HepG2 (cell line): ENCODE results near the gene NUDT3. TPM values are rescaled to one million over a fixed set of nuclear protein-coding genes. Genes with fewer than 3 reads are reported as not detected.

ENCODE experiments used
- ATAC-seq: fragments of 200-7000 bp; cut with Tn5 transposase; 3 replicates; pipeline ENCODE4 v1.9.1; 2020; ENCODE audit warnings: mild to moderate bottlenecking, moderate library complexity
- BruUV-seq: library from RNA; stranded (reverse); fragments of 400-500 nt; replicated peaks from 2 replicates; lab custom pipeline; 2021; lab: Mats Ljungman, UMichigan
- CTCF ChIA-PET: fragments of 300-600 bp; formaldehyde crosslinking; extraction: SDS; loops from one replicate; lab custom pipeline; 2021; ENCODE audit warnings: low total read pairs, inconsistent platforms, low intra/inter-chr PET ratio; lab: Yijun Ruan, JAX
- POLR2A ChIA-PET: fragments of 350-600 bp; sonication (Branson Sonifier 250); formaldehyde crosslinking; loops from one replicate; lab custom pipeline; 2020; ENCODE audit warnings: antibody characterized with exemption, inconsistent platforms; lab: Yijun Ruan, JAX
- DNase-seq: peaks from one replicate; pipeline ENCODE4 v3.0.0-alpha.2; 2015; ENCODE audit warnings: low spot score
- FAIRE-seq: peaks from 3 replicates; lab custom pipeline; 2011; peaks lifted over from hg19 to GRCh38; lab: Jason Lieb, UNC
- H2AFZ ChIP-seq: one replicate; pipeline ENCODE4 v1.6.1; 2011; ENCODE audit warnings: low read length, inconsistent platforms
- H3K27ac ChIP-seq: fragments of 300-600 bp; 3 replicates; pipeline ENCODE4 v1.8.0; 2011; ENCODE audit warnings: mixed run types, mild to moderate bottlenecking, mixed read lengths, low read length, inconsistent platforms; ENCODE audit not compliant: insufficient read depth; ENCODE audit errors: extremely low read length
- H3K27me3 ChIP-seq, 2 experiments: fragments of 200-600 bp in 1 of 2; 2 replicates in 1 of 2; 3 replicates in 1 of 2; pipeline versions ENCODE4 v1.6.0 to v1.8.0; 2011; ENCODE audit warnings: low read length in 2 of 2, mild to moderate bottlenecking in 2 of 2, moderate library complexity in 2 of 2, inconsistent platforms in 1 of 2; ENCODE audit not compliant: insufficient read depth in 2 of 2, control insufficient read depth in 1 of 2
- H3K36me3 ChIP-seq, 2 experiments: fragments of 200-600 bp in 1 of 2; replicated peaks in 1 of 2; 2 replicates in 1 of 2; 3 replicates in 1 of 2; pipeline versions ENCODE4 v1.5.1 to v1.8.0; 2011; ENCODE audit warnings: low read length in 2 of 2, inconsistent platforms in 1 of 2; ENCODE audit not compliant: insufficient read depth in 2 of 2, control insufficient read depth in 1 of 2
- H3K4me1 ChIP-seq: 2 replicates; pipeline ENCODE4 v1.5.1; 2012; ENCODE audit warnings: low read length, inconsistent platforms; ENCODE audit not compliant: insufficient read depth
- H3K4me2 ChIP-seq: 2 replicates; pipeline ENCODE4 v1.6.0; 2011; ENCODE audit warnings: low read depth, low read length, inconsistent platforms
- H3K4me3 ChIP-seq, 3 experiments: fragments of 200-600 bp in 1 of 3; sonication (generic), shearing (Covaris generic) in 1 of 3; replicated peaks in 1 of 3; 2 replicates each; pipeline ENCODE4 v1.5.1; 2011 to 2016; ENCODE audit warnings: low read length in 3 of 3, inconsistent platforms in 2 of 3, low read depth in 2 of 3, mild to moderate bottlenecking in 2 of 3, control low read depth in 1 of 3, mixed read lengths in 1 of 3; ENCODE audit not compliant: insufficient read depth in 1 of 3
- H3K79me2 ChIP-seq: one replicate; pipeline ENCODE4 v1.6.1; 2011; ENCODE audit warnings: low read length, inconsistent platforms; ENCODE audit not compliant: insufficient read depth
- H3K9ac ChIP-seq: 2 replicates; pipeline ENCODE4 v1.6.0; 2011; ENCODE audit warnings: mild to moderate bottlenecking, low read depth, low read length, inconsistent platforms; ENCODE audit not compliant: insufficient read depth
- H3K9me3 ChIP-seq: 2 replicates; pipeline ENCODE4 v1.5.1; 2012; ENCODE audit warnings: mild to moderate bottlenecking, low read length
- H4K20me1 ChIP-seq: 2 replicates; pipeline ENCODE4 v1.6.0; 2011; ENCODE audit warnings: inconsistent platforms, mild to moderate bottlenecking, low read length, moderate library complexity; ENCODE audit not compliant: insufficient read depth
- CREB3 ChIP-seq: sonication (generic); formaldehyde crosslinking; IDR thresholded peaks from 2 replicates; pipeline ENCODE4 v1.5.0; 2020; ENCODE audit warnings: missing genetic modification reagents
- DMAP1 ChIP-seq: IDR thresholded peaks from 2 replicates; pipeline ENCODE4 v1.6.1; 2016
- GATAD1 ChIP-seq: IDR thresholded peaks from 2 replicates; pipeline ENCODE4 v1.6.1; 2016; ENCODE audit warnings: missing genetic modification reagents, missing compliant biosample characterization
- MAX ChIP-seq: IDR thresholded peaks from 2 replicates; pipeline ENCODE4 v1.6.1; 2012; ENCODE audit warnings: inconsistent platforms
- MIXL1 ChIP-seq: IDR thresholded peaks from 2 replicates; pipeline ENCODE4 v1.6.1; 2016
- MYPOP ChIP-seq: sonication (generic); formaldehyde crosslinking; IDR thresholded peaks from 2 replicates; pipeline ENCODE4 v1.8.1; 2023; ENCODE audit warnings: mild to moderate bottlenecking, moderate library complexity, missing genetic modification reagents
- PBX2 ChIP-seq: IDR thresholded peaks from 2 replicates; pipeline ENCODE4 v1.6.1; 2016; ENCODE audit warnings: control low read depth
- PPARG ChIP-seq: conservative IDR thresholded peaks from 2 replicates; pipeline ENCODE4 v1.6.1; 2016; ENCODE audit warnings: missing biosample characterization, missing genetic modification reagents
- RARA ChIP-seq: IDR thresholded peaks from 2 replicates; pipeline ENCODE4 v1.6.1; 2016; ENCODE audit warnings: missing genetic modification reagents, missing compliant biosample characterization
- RBM39 ChIP-seq: fragments of 200-400 bp; formaldehyde crosslinking; IDR thresholded peaks from one replicate; pipeline ENCODE4 v1.6.1; 2018; ENCODE audit warnings: antibody characterized with exemption, mild to moderate bottlenecking, low read depth, low read length; ENCODE audit not compliant: poor library complexity, severe bottlenecking
- REPIN1 ChIP-seq: sonication (generic); formaldehyde crosslinking; IDR thresholded peaks from 2 replicates; pipeline ENCODE4 v1.8.0; 2022; ENCODE audit warnings: missing genetic modification reagents, low read depth, mild to moderate bottlenecking, borderline replicate concordance
- REXO4 ChIP-seq: sonication (generic); formaldehyde crosslinking; IDR thresholded peaks from 2 replicates; pipeline ENCODE4 v1.8.0; 2022; ENCODE audit warnings: missing genetic modification reagents, mild to moderate bottlenecking, borderline replicate concordance
- SRSF1 ChIP-seq: fragments of 200-400 bp; formaldehyde crosslinking; optimal IDR thresholded peaks from 2 replicates; pipeline ENCODE3; 2017; ENCODE audit warnings: mild to moderate bottlenecking, low read depth, low read length, moderate library complexity
- TBX3 ChIP-seq: fragments of 450-650 bp; IDR thresholded peaks from 2 replicates; pipeline ENCODE4 v1.6.1; 2017; ENCODE audit warnings: antibody characterized with exemption, mild to moderate bottlenecking, inconsistent platforms, borderline replicate concordance
- UBTF ChIP-seq: sonication (generic); formaldehyde crosslinking; IDR thresholded peaks from 2 replicates; pipeline ENCODE4 v1.4.0; 2020; ENCODE audit warnings: mild to moderate bottlenecking, missing genetic modification reagents
- XBP1 ChIP-seq: sonication (generic); formaldehyde crosslinking; IDR thresholded peaks from 2 replicates; pipeline ENCODE4 v1.5.0; 2020; ENCODE audit warnings: missing genetic modification reagents
- ZFP36 ChIP-seq: fragments of 150-350 bp; IDR thresholded peaks from 2 replicates; pipeline ENCODE4 v1.6.1; 2018; ENCODE audit warnings: borderline replicate concordance, low read length, low read depth; ENCODE audit not compliant: partially characterized antibody
- ZNF331 ChIP-seq: sonication (generic); formaldehyde crosslinking; IDR thresholded peaks from 2 replicates; pipeline ENCODE4 v1.4.0; 2020; ENCODE audit warnings: missing genetic modification reagents
- ZNF790 ChIP-seq: sonication (generic); formaldehyde crosslinking; IDR thresholded peaks from 2 replicates; pipeline ENCODE4 v1.8.0; 2022; ENCODE audit warnings: missing genetic modification reagents, mild to moderate bottlenecking, borderline replicate concordance
- WGBS: methylation state at CpG from one replicate; pipeline ENCODE4 v1.1.6; 2017; ENCODE audit warnings: low lambda C conversion rate; 5-methylcytosine and 5-hydroxymethylcytosine counted together
- in situ Hi-C: cut with HindIII; loops from 2 replicates; pipeline ENCODE4 v1.10.0; 2017; ENCODE audit warnings: low pct_unique_long_range_greater_than_20kb; ENCODE audit not compliant: extremely low pct_ligation_motif_present
- intact Hi-C: fragments of 100-400 bp; cut with micrococcal nuclease; formaldehyde crosslinking; loops from one replicate; pipeline ENCODE4 v1.10.0; 2022; ENCODE audit not compliant: unreplicated experiment
- polyA plus RNA-seq, 8 experiments: library from polyadenylated mRNA; depleted of rRNA in 3 of 8; stranded (reverse) in 7 of 8; unstranded in 1 of 8; fragments of >200 nt; fragmentation: Illumina TruSeq in 4 of 8; extraction: Trizol in 4 of 8; gene quantifications; 2 replicates each; pipeline versions ENCODE4 v1.2.1 to v1.2.3, GENCODE V29; 2011 to 2016; ENCODE audit warnings: low read depth in 4 of 8, missing spikeins in 1 of 8, mixed read lengths in 1 of 8; ENCODE audit not compliant: insufficient read depth in 1 of 8
- total RNA-seq, 5 experiments: library from RNA; depleted of rRNA; stranded (reverse); fragments of >200 nt; fragmentation: Illumina TruSeq; extraction: Trizol; gene quantifications; 2 replicates each; pipeline ENCODE4 v1.2.3, GENCODE V29; 2016; ENCODE audit warnings: low read depth in 1 of 5

Gene NUDT3
- total and polyA plus RNA-seq, 2 of the 13 experiments (the other 11 are each of a cell fraction or from before 2014, with no cell fraction given) = 20.2 to 20.6 TPM

GRCh38 chr6:34316431-34317171 is 75.9 kb downstream of the NUDT3 start:
- TF ChIP-seq XBP1 = no peak
- TF ChIP-seq TBX3 = no peak
- TF ChIP-seq PBX2 (CRISPR knock-in tag) = no peak
- TF ChIP-seq RBM39 = no peak
- TF ChIP-seq MIXL1 (CRISPR knock-in tag) = no peak
- no peak for TF ChIP-seq ZNF331 (CRISPR knock-in tag)
- TF ChIP-seq CREB3 (CRISPR knock-in tag) = no peak
- TF ChIP-seq ZFP36 = no peak
- TF ChIP-seq PPARG (CRISPR knock-in tag) = no peak
- no peak for TF ChIP-seq RARA (CRISPR knock-in tag)
- no peak for TF ChIP-seq MYPOP (CRISPR knock-in tag)
- TF ChIP-seq ZNF790 (CRISPR knock-in tag) = no peak
- TF ChIP-seq REPIN1 (CRISPR knock-in tag) = no peak
- TF ChIP-seq MAX = no peak
- no peak for TF ChIP-seq UBTF (CRISPR knock-in tag)
- no peak for TF ChIP-seq GATAD1
- TF ChIP-seq DMAP1 (CRISPR knock-in tag) = no peak
- TF ChIP-seq SRSF1 = no peak
- TF ChIP-seq REXO4 (CRISPR knock-in tag) = no peak
- no peak overlapping the region for H3K27ac ChIP-seq
- H3K9ac ChIP-seq = no peak overlapping the region
- H3K36me3 ChIP-seq = peaks cover 2 to 7% of the 10 kb centered on the region in 2 experiments; a peak in 3 of 5 replicates
- POLR2A ChIA-PET = no interaction called here
- ATAC-seq (no peak), DNase-seq (no peak), FAIRE-seq (no peak)
- 98% methylated on average over 1 of the region's 1 CpG for WGBS
- no peak overlapping the region for H2AFZ ChIP-seq
- no peaks in the 10 kb centered on the region for H3K9me3 ChIP-seq
- no peak overlapping the region for H3K4me3 ChIP-seq
- CTCF ChIA-PET = no interaction called here
- no peaks in the 10 kb centered on the region for H3K27me3 ChIP-seq
- BruUV-seq = no TSS peak
- in situ Hi-C loops = no loop called here
- no peaks in the 10 kb centered on the region for H4K20me1 ChIP-seq
- no peak overlapping the region for H3K4me2 ChIP-seq
- peaks cover 13% of the 10 kb centered on the region for H3K4me1 ChIP-seq
- intact Hi-C loops = no loop called here
- peaks cover 12% of the 10 kb centered on the region for H3K79me2 ChIP-seq
